GM12878 (cell line): ENCODE results near the gene CREB3. TPM values are rescaled to one million over a fixed set of nuclear protein-coding genes. Genes with fewer than 3 reads are reported as not detected.

ENCODE experiments used
- ATAC-seq: fragments of 200-7000 bp; cut with Tn5 transposase; 3 replicates; pipeline ENCODE4 v1.9.1; 2020; ENCODE audit warnings: mild to moderate bottlenecking, moderate library complexity
- BruUV-seq: library from RNA; stranded (reverse); fragments of 400-500 nt; replicated peaks from 2 replicates; lab custom pipeline; 2021; lab: Mats Ljungman, UMichigan
- CTCF ChIA-PET: fragments of 300-600 bp; sonication (Branson Sonifier 250); formaldehyde crosslinking; extraction: SDS; loops from one replicate; lab custom pipeline; 2021; ENCODE audit warnings: inconsistent platforms; lab: Yijun Ruan, JAX
- POLR2A ChIA-PET: fragments of 350-600 bp; formaldehyde crosslinking; extraction: SDS; loops from one replicate; lab custom pipeline; 2021; ENCODE audit warnings: inconsistent platforms; lab: Charles Lee
- RAD21 ChIA-PET: fragments of 300-600 bp; sonication (Branson Sonifier 250); formaldehyde crosslinking; loops from one replicate; lab custom pipeline; 2023; ENCODE audit warnings: antibody characterized with exemption; ENCODE audit not compliant: unreplicated experiment; lab: Charles Lee
- SMC1A ChIA-PET: fragments of 300-600 bp; sonication (Branson Sonifier 250); formaldehyde crosslinking; loops from one replicate; lab custom pipeline; 2023; ENCODE audit not compliant: unreplicated experiment, uncharacterized antibody; lab: Charles Lee
- DNase-seq: peaks from one replicate; pipeline ENCODE4 v3.0.0-alpha.2; 2011; ENCODE audit warnings: low read depth, low spot score
- FAIRE-seq: peaks from 3 replicates; lab custom pipeline; 2011; peaks lifted over from hg19 to GRCh38; lab: Jason Lieb, UNC
- H2AFZ ChIP-seq: 2 replicates; pipeline ENCODE4 v1.6.0; 2011; ENCODE audit warnings: low read depth, low read length, control low read depth; ENCODE audit not compliant: control insufficient read depth
- H3K27ac ChIP-seq: 2 replicates; pipeline ENCODE4 v1.5.1; 2011; ENCODE audit warnings: control low read depth; ENCODE audit not compliant: control insufficient read depth, insufficient read depth
- H3K27me3 ChIP-seq, 2 experiments: replicated peaks in 1 of 2; 2 replicates each; pipeline versions ENCODE4 v1.6.0 to v1.6.1; 2011; ENCODE audit warnings: low read length in 1 of 2; ENCODE audit not compliant: control insufficient read depth in 2 of 2, insufficient read depth in 2 of 2
- H3K36me3 ChIP-seq, 2 experiments: 2 replicates each; pipeline ENCODE4 v1.5.1; 2011; ENCODE audit warnings: low read length in 1 of 2; ENCODE audit not compliant: control insufficient read depth in 2 of 2, insufficient read depth in 2 of 2
- H3K4me1 ChIP-seq: 2 replicates; pipeline ENCODE4 v1.6.1; 2011; ENCODE audit warnings: mild to moderate bottlenecking, low read length, moderate library complexity, mixed read lengths; ENCODE audit not compliant: control insufficient read depth, insufficient read depth
- H3K4me2 ChIP-seq: 2 replicates; pipeline ENCODE4 v1.6.0; 2011; ENCODE audit warnings: control low read depth; ENCODE audit not compliant: control insufficient read depth, insufficient read depth
- H3K4me3 ChIP-seq: fragments of 200-600 bp; sonication (generic); 2 replicates; pipeline ENCODE4 v1.5.1; 2016
- H3K79me2 ChIP-seq: 2 replicates; pipeline ENCODE4 v1.6.0; 2011; ENCODE audit warnings: low read length; ENCODE audit not compliant: control insufficient read depth, insufficient read depth
- H3K9ac ChIP-seq: 2 replicates; pipeline ENCODE4 v1.8.0; 2011; ENCODE audit warnings: low read length, control low read depth, mixed read lengths; ENCODE audit not compliant: control insufficient read depth, insufficient read depth
- H3K9me3 ChIP-seq: replicated peaks from 3 replicates; pipeline ENCODE4 v1.5.1; 2011; ENCODE audit warnings: mild to moderate bottlenecking, low read length; ENCODE audit not compliant: control insufficient read depth, insufficient read depth
- H4K20me1 ChIP-seq: 2 replicates; pipeline ENCODE4 v1.6.0; 2011; ENCODE audit not compliant: control insufficient read depth, insufficient read depth
- BRCA1 ChIP-seq: IDR thresholded peaks from 2 replicates; pipeline ENCODE4 v1.6.1; 2011; ENCODE audit warnings: low read depth, low read length, improper control_type of control experiment
- EP300 ChIP-seq, 2 experiments: fragments of 150-350 bp in 1 of 2; IDR thresholded peaks; 2 replicates each; pipeline ENCODE4 v1.6.1; 2011 to 2012; ENCODE audit warnings: low read depth in 2 of 2, low read length in 2 of 2, borderline replicate concordance in 1 of 2, improper control_type of control experiment in 1 of 2, inconsistent platforms in 1 of 2; ENCODE audit not compliant: control insufficient read depth in 1 of 2
- ETV6 ChIP-seq, 2 experiments: fragments of 450-650 bp in 1 of 2; IDR thresholded peaks in 1 of 2; conservative IDR thresholded peaks in 1 of 2; 2 replicates each; pipeline ENCODE4 v1.6.1; 2014; ENCODE audit warnings: antibody characterized with exemption in 1 of 2, borderline replicate concordance in 1 of 2, low read depth in 1 of 2, mild to moderate bottlenecking in 1 of 2, moderate library complexity in 1 of 2
- HDGF ChIP-seq: fragments of 450-650 bp; IDR thresholded peaks from 2 replicates; pipeline ENCODE4 v1.6.1; 2016; ENCODE audit warnings: antibody characterized with exemption
- KLF5 ChIP-seq: fragments of 450-650 bp; IDR thresholded peaks from 2 replicates; pipeline ENCODE4 v1.6.1; 2014; ENCODE audit warnings: mild to moderate bottlenecking; ENCODE audit not compliant: partially characterized antibody
- NR2C2 ChIP-seq: IDR thresholded peaks from 2 replicates; pipeline ENCODE4 v1.6.1; 2011; ENCODE audit warnings: borderline replicate concordance, low read depth; ENCODE audit not compliant: control insufficient read depth, insufficient read length
- PBX3 ChIP-seq: IDR thresholded peaks from 2 replicates; pipeline ENCODE4 v1.6.1; 2011; ENCODE audit warnings: mild to moderate bottlenecking, low read depth, low read length, moderate library complexity; ENCODE audit not compliant: insufficient replicate concordance
- RBBP5 ChIP-seq: fragments of 200-600 bp; sonication (generic); conservative IDR thresholded peaks from 2 replicates; pipeline ENCODE4 v1.6.1; 2016
- STAT3 ChIP-seq: IDR thresholded peaks from 2 replicates; pipeline ENCODE4 v1.6.1; 2011; ENCODE audit warnings: low read depth, low read length, improper control_type of control experiment
- TCF12 ChIP-seq: IDR thresholded peaks from 2 replicates; pipeline ENCODE4 v1.6.1; 2011; ENCODE audit warnings: low read depth, mild to moderate bottlenecking, low read length
- USF1 ChIP-seq: IDR thresholded peaks from 2 replicates; pipeline ENCODE4 v1.6.1; 2011; ENCODE audit warnings: borderline replicate concordance, low read depth, mild to moderate bottlenecking, moderate library complexity, mixed read lengths, low read length; ENCODE audit not compliant: insufficient read depth; ENCODE audit errors: extremely low read length
- ZBED1 ChIP-seq: IDR thresholded peaks from 2 replicates; pipeline ENCODE4 v1.6.1; 2016; ENCODE audit warnings: borderline replicate concordance
- ZBTB4 ChIP-seq: fragments of 450-650 bp; formaldehyde crosslinking; IDR thresholded peaks from 2 replicates; pipeline ENCODE4 v1.4.0; 2022; ENCODE audit warnings: mild to moderate bottlenecking, moderate library complexity
- ZNF207 ChIP-seq: fragments of 450-650 bp; IDR thresholded peaks from 2 replicates; pipeline ENCODE4 v1.6.1; 2014; ENCODE audit warnings: antibody characterized with exemption, mild to moderate bottlenecking, borderline replicate concordance
- WGBS: methylation state at CpG from one replicate; pipeline ENCODE4 v1.1.6; 2016; ENCODE audit warnings: low lambda C conversion rate; ENCODE audit not compliant: insufficient replicate concordance, insufficient coverage; ENCODE audit errors: missing lambda C conversion rate; 5-methylcytosine and 5-hydroxymethylcytosine counted together
- in situ Hi-C: fragments of 300-500 bp; cut with MboI; formaldehyde crosslinking; loops from 9 replicates; pipeline ENCODE4 v1.14.3; 2018; ENCODE audit warnings: mixed read lengths
- intact Hi-C: fragments of 100-400 bp; cut with micrococcal nuclease; formaldehyde crosslinking; loops from one replicate; pipeline ENCODE4 v1.14.2; 2022; ENCODE audit not compliant: unreplicated experiment
- polyA plus RNA-seq, 11 experiments: library from polyadenylated mRNA; depleted of rRNA in 4 of 11; unstranded in 6 of 11; stranded (reverse) in 5 of 11; fragments of >200 nt; fragmentation: Nextera tagmentation in 4 of 11; fragmentation: Illumina TruSeq in 1 of 11; extraction: Ambion mirVana in 4 of 11; extraction: Trizol in 1 of 11; gene quantifications; 1 replicate in 1 of 11; 2 replicates in 10 of 11; pipeline versions ENCODE4 v1.2.1 to v1.2.3, GENCODE V29; 2011 to 2016; ENCODE audit warnings: inconsistent platforms in 2 of 11, missing spikeins in 2 of 11, low read depth in 1 of 11
- total RNA-seq, 4 experiments: library from RNA; depleted of rRNA in 3 of 4; stranded (reverse); fragments of >200 nt in 3 of 4; fragmentation: Illumina TruSeq in 1 of 4; extraction: Trizol in 1 of 4; gene quantifications; 2 replicates each; pipeline versions ENCODE4 v1.2.1 to v1.2.3, GENCODE V29; 2013 to 2021

The CREB3 gene
- total and polyA plus RNA-seq, 10 of the 15 experiments (the other 5 are each of a cell fraction or from before 2014, with no cell fraction given): 9.8 to 38.9 (median 19.8) TPM

GRCh38 chr9:35748858-35749514 is 16.5 kb downstream of the CREB3 start, which contains the start of the genes GBA2 and RGP1 (continued):
- no peak for TF ChIP-seq PBX3

GRCh38 chr9:35749515-35750255 is 17.2 kb downstream of the CREB3 start:
- H3K9me3 ChIP-seq: no peaks in the 10 kb centered on the region
- POLR2A ChIA-PET: interaction anchor here (0.6 to 6.2 kb wide), 11 partner anchors 11 to 134 kb away, joined by 3 to 70 read pairs (median 4); partner anchors contain the start of genes ARHGEF39, CCDC107, CREB3 and RMRP
- 8% methylated on average over 18 of the region's 19 CpGs for WGBS
- peak overlapping the region; percentile 75 for H3K27ac ChIP-seq
- H3K9ac ChIP-seq: peak overlapping the region; percentile 82
- H3K36me3 ChIP-seq: peaks cover 5 to 18% of the 10 kb centered on the region in 2 experiments
- in situ Hi-C loops: no loop called here
- H3K4me3 ChIP-seq: peak overlapping the region; percentile 99
- SMC1A ChIA-PET: interaction anchor here (0.9 to 4.1 kb wide), 9 partner anchors 14 to 132 kb away, joined by 3 to 39 read pairs (median 7); partner anchors contain the start of genes ARHGEF39, CREB3, SIT1 and SPAG8
- peaks cover 45% of the 10 kb centered on the region for H3K79me2 ChIP-seq
- CTCF ChIA-PET: interaction anchor here (0.7 to 9.5 kb wide), 10 partner anchors 9 to 138 kb away, joined by 3 to 147 read pairs (median 4); partner anchors contain the start of genes CREB3 and TLN1
- peak; percentile 71 for ATAC-seq
- H3K4me1 ChIP-seq: peaks cover 4% of the 10 kb centered on the region
- FAIRE-seq: peak; percentile 64
- RAD21 ChIA-PET: interaction anchor here (0.7 to 5.0 kb wide), 7 partner anchors 20 to 146 kb away, joined by 3 to 74 read pairs (median 3); partner anchors contain the start of genes CREB3, FAM221B, TLN1 and TMEM8B
- BruUV-seq: no TSS peak
- H2AFZ ChIP-seq: peak overlapping the region; percentile 87
- intact Hi-C loops: no loop called here
- H3K27me3 ChIP-seq: no peaks in the 10 kb centered on the region
- no peaks in the 10 kb centered on the region; the same call in 1 of the 2 replicates for H4K20me1 ChIP-seq
- H3K4me2 ChIP-seq: peak overlapping the region; percentile 84
- no peak for DNase-seq
- TF ChIP-seq ZNF207: no peak
- TF ChIP-seq USF1: no peak
- TF ChIP-seq BRCA1: no peak
- TF ChIP-seq HDGF: no peak
- no peak for TF ChIP-seq ETV6 (conservative IDR thresholded peaks at IDR 0.05 in 1 of 2, IDR thresholded peaks at IDR 0.05 in 1 of 2; ENCODE audit: borderline replicate concordance in 1 of 2, low read depth in 1 of 2)
- no peak for TF ChIP-seq TCF12
- no peak for TF ChIP-seq ZBED1
- TF ChIP-seq STAT3: no peak
- TF ChIP-seq EP300 (IDR thresholded peaks at IDR 0.05; ENCODE audit: borderline replicate concordance in 1 of 2, control insufficient read depth in 1 of 2, low read depth in 2 of 2, low read length in 2 of 2): no peak
- no peak for TF ChIP-seq NR2C2
- TF ChIP-seq ZBTB4 (CRISPR knock-in tag): no peak
- TF ChIP-seq RBBP5: no peak
- no peak for TF ChIP-seq KLF5
